KG1 (cell line): Measurements from ENCODE around the gene ZNF821.
"Not testable (repeated sequence)": the region's sequence is repeated elsewhere in the genome, so short reads cannot be mapped to it uniquely, and the experiment has no call there.

ENCODE experiments used
- DNase-seq: peaks from one replicate; lab custom pipeline; 2025; lab: John Stamatoyannopoulos, UW

Gene ZNF821

GRCh38 chr16:71859762-71860521, 24.0 kb downstream of the ZNF821 start:
- no peak for DNase-seq

- DNase-seq = no peak
Measured at GRCh38 chr16:71855937-71856662, 27.9 kb downstream of the ZNF821 start.

- DNase-seq = no peak
Measured at GRCh38 chr16:71854369-71854948, 29.5 kb downstream of the ZNF821 start.

GRCh38 chr16:71853413-71853812, 30.6 kb downstream of the ZNF821 start:
- DNase-seq = no peak

- DNase-seq = no peak
Measured at GRCh38 chr16:71852561-71852960, 31.4 kb downstream of the ZNF821 start.

- no peak for DNase-seq
Measured at GRCh38 chr16:71852158-71852557, 31.8 kb downstream of the ZNF821 start.

- no peak for DNase-seq
Measured at GRCh38 chr16:71851746-71852145, 32.2 kb downstream of the ZNF821 start.

GRCh38 chr16:71848622-71849021, 35.4 kb downstream of the ZNF821 start:
- DNase-seq = no peak

- no peak for DNase-seq
Measured at GRCh38 chr16:71847096-71847495, 36.9 kb downstream of the ZNF821 start.

- DNase-seq = no peak
Measured at GRCh38 chr16:71846431-71846830, 37.6 kb downstream of the ZNF821 start.

- peak; percentile 65 for DNase-seq
Measured at GRCh38 chr16:71845639-71846430, 38.1 kb downstream of the ZNF821 start, which contains the start of gene ATXN1L. TSS of gene ATXN1L (plus strand) at chr16:71845976. CDS start at chr16:71849741, 3,765 bp downstream.

- no peak for DNase-seq
Measured at GRCh38 chr16:71843572-71843971, 40.4 kb downstream of the ZNF821 start.

- DNase-seq = no peak
Measured at GRCh38 chr16:71840052-71840451, 43.9 kb downstream of the ZNF821 start.

- no peak for DNase-seq
Measured at GRCh38 chr16:71837150-71837549, 46.8 kb downstream of the ZNF821 start.

GRCh38 chr16:71834291-71834690, 49.7 kb downstream of the ZNF821 start:
- no peak for DNase-seq

- not testable (repeated sequence) for DNase-seq
Measured at GRCh38 chr16:71832112-71832511, 51.9 kb downstream of the ZNF821 start.

GRCh38 chr16:71831698-71832097, 52.3 kb downstream of the ZNF821 start:
- not testable (repeated sequence) for DNase-seq

GRCh38 chr16:71830359-71830758, 53.6 kb downstream of the ZNF821 start:
- no peak for DNase-seq

- DNase-seq = no peak
Measured at GRCh38 chr16:71826533-71827017, 57.4 kb downstream of the ZNF821 start.

GRCh38 chr16:71817155-71817500, 66.9 kb downstream of the ZNF821 start:
- not testable (repeated sequence) for DNase-seq

GRCh38 chr16:71811261-71811803, 72.7 kb downstream of the ZNF821 start:
- peak; percentile 35 for DNase-seq

- DNase-seq = not testable (repeated sequence)
Measured at GRCh38 chr16:71810155-71810530, 73.8 kb downstream of the ZNF821 start.
